K562 (cell line): ENCODE results near the gene SLC22A7.

Experiments used
- ATF1 ChIP-seq, 2 experiments: fragments of 450-650 bp in 1 of 2; IDR thresholded peaks; 2 replicates each; pipeline ENCODE4 v1.6.1; 2016; ENCODE audit warnings: missing compliant biosample characterization in 1 of 2, missing genetic modification characterization in 1 of 2
- ATF6 ChIP-seq: sonication (generic); formaldehyde crosslinking; IDR thresholded peaks from 2 replicates; pipeline ENCODE4 v1.4.0; 2020; ENCODE audit warnings: mild to moderate bottlenecking, missing genetic modification reagents
- EZH2 ChIP-seq: IDR thresholded peaks from 2 replicates; pipeline ENCODE4 v1.6.1; 2012; ENCODE audit warnings: low read depth, mild to moderate bottlenecking, inconsistent platforms, low read length, borderline replicate concordance
- JUN ChIP-seq, 2 experiments: sonication (generic) in 1 of 2; formaldehyde crosslinking in 1 of 2; IDR thresholded peaks; 2 replicates each; pipeline versions ENCODE4 v1.6.1 to v1.8.0; 2012 to 2022; ENCODE audit warnings: borderline replicate concordance in 2 of 2, mild to moderate bottlenecking in 2 of 2, improper control_type of control experiment in 1 of 2, low read depth in 1 of 2, low read length in 1 of 2, missing genetic modification reagents in 1 of 2
- SMARCB1 ChIP-seq: IDR thresholded peaks from 2 replicates; pipeline ENCODE4 v1.6.1; 2011; ENCODE audit warnings: improper control_type of control experiment, low read depth; ENCODE audit not compliant: insufficient read length
- TSC22D4 ChIP-seq: fragments of 450-650 bp; IDR thresholded peaks from 2 replicates; pipeline ENCODE4 v1.6.1; 2016; ENCODE audit warnings: missing genetic modification characterization, missing biosample characterization, control low read depth
- YY1 ChIP-seq, 3 experiments: IDR thresholded peaks; 2 replicates each; pipeline ENCODE4 v1.6.1; 2011; ENCODE audit warnings: low read length in 2 of 3, mild to moderate bottlenecking in 2 of 3, moderate library complexity in 2 of 3, borderline replicate concordance in 1 of 3, control low read depth in 1 of 3, low read depth in 1 of 3; ENCODE audit not compliant: insufficient read depth in 3 of 3, insufficient replicate concordance in 2 of 3, control insufficient read depth in 1 of 3, insufficient read length in 1 of 3; ENCODE audit errors: extremely low read depth in 1 of 3
- ZBED1 ChIP-seq: IDR thresholded peaks from 2 replicates; pipeline ENCODE4 v1.6.1; 2014
- ZNF24 ChIP-seq: fragments of 450-650 bp; IDR thresholded peaks from 2 replicates; pipeline ENCODE4 v1.6.1; 2016
- TF ChIP-seq, protein P1 (sequence below), 3 experiments: IDR thresholded peaks in 2 of 3; conservative IDR thresholded peaks in 1 of 3; 2 replicates each; pipeline ENCODE4 v1.5.1; 2011 to 2012; ENCODE audit warnings: low read length in 3 of 3, mild to moderate bottlenecking in 3 of 3, control low read depth in 2 of 3, improper control_type of control experiment in 1 of 3, inconsistent platforms in 1 of 3, low read depth in 1 of 3, mixed read lengths in 1 of 3, moderate library complexity in 1 of 3; ENCODE audit not compliant: insufficient read depth in 2 of 3

DNA sequence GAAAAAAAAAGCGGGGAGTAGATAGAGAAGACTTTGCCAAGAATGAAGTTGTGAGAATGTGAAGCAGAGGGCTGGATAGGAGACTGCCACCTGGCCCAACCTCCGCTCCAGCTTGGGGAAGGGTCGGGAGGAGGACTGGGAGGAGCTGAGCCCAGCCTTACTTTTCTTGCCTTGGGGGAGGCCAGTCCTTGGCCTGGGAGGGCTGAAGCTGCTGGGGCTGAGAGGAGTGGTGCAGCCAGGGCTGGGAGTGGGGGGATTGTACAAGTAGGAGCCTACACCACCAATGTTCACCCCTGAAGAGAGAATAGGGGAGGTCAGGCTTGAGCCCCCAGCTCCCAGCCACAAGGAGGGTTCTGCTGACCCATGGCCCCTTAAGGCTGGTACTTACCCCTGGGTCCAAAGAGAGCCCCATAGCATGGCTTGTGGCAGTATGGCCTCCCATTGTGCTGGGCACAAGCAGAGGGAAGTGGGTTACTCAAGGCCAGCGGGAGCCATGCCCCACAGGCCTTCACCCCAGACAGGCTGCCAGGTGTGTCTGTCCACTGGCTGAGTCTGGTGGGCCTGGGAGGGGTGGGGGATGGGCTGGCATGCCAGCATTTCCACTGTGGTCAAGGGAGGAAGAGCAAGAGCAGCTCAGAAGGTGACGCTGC lies 9.5 kb downstream of the SLC22A7 start:
- TF ChIP-seq, protein P1, sequence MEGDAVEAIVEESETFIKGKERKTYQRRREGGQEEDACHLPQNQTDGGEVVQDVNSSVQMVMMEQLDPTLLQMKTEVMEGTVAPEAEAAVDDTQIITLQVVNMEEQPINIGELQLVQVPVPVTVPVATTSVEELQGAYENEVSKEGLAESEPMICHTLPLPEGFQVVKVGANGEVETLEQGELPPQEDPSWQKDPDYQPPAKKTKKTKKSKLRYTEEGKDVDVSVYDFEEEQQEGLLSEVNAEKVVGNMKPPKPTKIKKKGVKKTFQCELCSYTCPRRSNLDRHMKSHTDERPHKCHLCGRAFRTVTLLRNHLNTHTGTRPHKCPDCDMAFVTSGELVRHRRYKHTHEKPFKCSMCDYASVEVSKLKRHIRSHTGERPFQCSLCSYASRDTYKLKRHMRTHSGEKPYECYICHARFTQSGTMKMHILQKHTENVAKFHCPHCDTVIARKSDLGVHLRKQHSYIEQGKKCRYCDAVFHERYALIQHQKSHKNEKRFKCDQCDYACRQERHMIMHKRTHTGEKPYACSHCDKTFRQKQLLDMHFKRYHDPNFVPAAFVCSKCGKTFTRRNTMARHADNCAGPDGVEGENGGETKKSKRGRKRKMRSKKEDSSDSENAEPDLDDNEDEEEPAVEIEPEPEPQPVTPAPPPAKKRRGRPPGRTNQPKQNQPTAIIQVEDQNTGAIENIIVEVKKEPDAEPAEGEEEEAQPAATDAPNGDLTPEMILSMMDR (IDR thresholded peaks at IDR 0.05 in 2 of 3, conservative IDR thresholded peaks at IDR 0.05 in 1 of 3; ENCODE audit: insufficient read depth in 2 of 3, low read depth in 1 of 3, low read length in 3 of 3), result no peak
- TF ChIP-seq ATF6, result no peak
- TF ChIP-seq ATF1 (CRISPR knock-in tag; IDR thresholded peaks at IDR 0.05), result no peak
- no peak for TF ChIP-seq ATF1 (tag; IDR thresholded peaks at IDR 0.05)
- no peak for TF ChIP-seq JUN (IDR thresholded peaks at IDR 0.05; ENCODE audit: borderline replicate concordance, low read depth, low read length)
- no peak for TF ChIP-seq JUN (CRISPR knock-in tag; IDR thresholded peaks at IDR 0.05; ENCODE audit: borderline replicate concordance)
- no peak for TF ChIP-seq TSC22D4
- no peak for TF ChIP-seq EZH2
- no peak for TF ChIP-seq ZNF24
- no peak for TF ChIP-seq YY1 (IDR thresholded peaks at IDR 0.05; ENCODE audit: borderline replicate concordance in 1 of 3, control insufficient read depth in 1 of 3, extremely low read depth in 1 of 3, insufficient read depth in 3 of 3, insufficient read length in 1 of 3, insufficient replicate concordance in 2 of 3, low read depth in 1 of 3, low read length in 2 of 3)
- TF ChIP-seq ZBED1, result no peak
- no peak for TF ChIP-seq SMARCB1
